OCI-LY7 (cell line): ENCODE results near the gene ATAD3A. TPM values are rescaled to one million over a fixed set of nuclear protein-coding genes. Genes with fewer than 3 reads are reported as not detected.

ENCODE experiments used
- BruUV-seq: library from RNA; stranded (reverse); fragments of 400-500 nt; replicated peaks from 2 replicates; lab custom pipeline; 2021; lab: Mats Ljungman, UMichigan
- CTCF ChIA-PET: fragments of 300-600 bp; sonication (Branson Sonifier 250); formaldehyde crosslinking; loops from one replicate; lab custom pipeline; 2022; ENCODE audit warnings: antibody characterized with exemption; ENCODE audit not compliant: unreplicated experiment; lab: Charles Lee
- POLR2A ChIA-PET: fragments of 300-600 bp; sonication (Branson Sonifier 250); formaldehyde crosslinking; loops from one replicate; lab custom pipeline; 2022; ENCODE audit warnings: antibody characterized with exemption; lab: Charles Lee
- DNase-seq: peaks from one replicate; pipeline ENCODE4 v3.0.0-alpha.2; 2015; ENCODE audit warnings: low spot score
- H2AFZ ChIP-seq: fragments of 200-600 bp; sonication (generic), shearing (Covaris generic); 2 replicates; pipeline ENCODE4 v1.6.1; 2014; ENCODE audit warnings: mild to moderate bottlenecking, antibody characterized with exemption, low read length, moderate library complexity
- H3K27ac ChIP-seq: fragments of 200-600 bp; sonication (generic); 2 replicates; pipeline ENCODE4 v1.5.1; 2014; ENCODE audit warnings: mixed run types, low read depth, mild to moderate bottlenecking, moderate library complexity, low read length, inconsistent platforms; ENCODE audit not compliant: poor library complexity, severe bottlenecking
- H3K36me3 ChIP-seq: fragments of 200-600 bp; sonication (generic); 2 replicates; pipeline ENCODE4 v1.6.1; 2014; ENCODE audit warnings: mild to moderate bottlenecking, antibody characterized with exemption, low read length, moderate library complexity, mixed read lengths; ENCODE audit not compliant: insufficient read depth
- H3K4me1 ChIP-seq: fragments of 200-600 bp; sonication (generic); 2 replicates; pipeline ENCODE4 v1.5.1; 2014; ENCODE audit warnings: mild to moderate bottlenecking, low read length; ENCODE audit not compliant: insufficient read depth, poor library complexity, severe bottlenecking
- H3K4me2 ChIP-seq: fragments of 200-600 bp; sonication (generic); 2 replicates; pipeline ENCODE4 v1.6.1; 2014; ENCODE audit warnings: mild to moderate bottlenecking, low read length
- H3K4me3 ChIP-seq: fragments of 200-600 bp; sonication (generic); 2 replicates; pipeline ENCODE4 v1.5.1; 2014; ENCODE audit warnings: mild to moderate bottlenecking, low read depth, low read length; ENCODE audit not compliant: poor library complexity, severe bottlenecking
- H3K79me2 ChIP-seq: fragments of 200-600 bp; sonication (generic); 2 replicates; pipeline ENCODE4 v1.6.1; 2016; ENCODE audit warnings: low read depth, mild to moderate bottlenecking, low read length, moderate library complexity, mixed read lengths; ENCODE audit not compliant: insufficient read depth
- H3K9me2 ChIP-seq: fragments of 200-600 bp; sonication (generic); 2 replicates; pipeline ENCODE4 v1.6.1; 2016; ENCODE audit warnings: mild to moderate bottlenecking, low read length, mixed read lengths; ENCODE audit not compliant: insufficient read depth
- H3K9me3 ChIP-seq: fragments of 200-600 bp; sonication (generic); 2 replicates; pipeline ENCODE4 v1.6.1; 2014; ENCODE audit warnings: mild to moderate bottlenecking, mixed run types, low read length, mixed read lengths
- H4K20me1 ChIP-seq: fragments of 200-600 bp; sonication (generic); 2 replicates; pipeline ENCODE4 v1.6.1; 2014; ENCODE audit warnings: mild to moderate bottlenecking, antibody characterized with exemption, low read length, moderate library complexity, mixed read lengths; ENCODE audit not compliant: insufficient read depth
- EZH2phosphoT487 ChIP-seq: fragments of 200-600 bp; sonication (generic); IDR thresholded peaks from 2 replicates; pipeline ENCODE4 v1.6.1; 2018; ENCODE audit warnings: low read depth, borderline replicate concordance, mild to moderate bottlenecking, mixed run types, antibody characterized with exemption, low read length, moderate library complexity, mixed read lengths
- intact Hi-C: fragments of 100-400 bp; cut with micrococcal nuclease; formaldehyde crosslinking; loops from one replicate; pipeline ENCODE4 v1.10.0; 2022; ENCODE audit not compliant: unreplicated experiment
- total RNA-seq, 2 experiments: library from RNA; depleted of rRNA in 1 of 2; stranded (reverse); fragments of >200 nt in 1 of 2; shearing (Covaris generic) in 1 of 2; gene quantifications; 2 replicates each; pipeline ENCODE4 v1.2.3, GENCODE V29; 2014 to 2022
- TF ChIP-seq, protein P1 (sequence below): fragments of 200-600 bp; sonication (generic); conservative IDR thresholded peaks from 2 replicates; pipeline ENCODE4 v1.5.1; 2014; ENCODE audit warnings: mild to moderate bottlenecking, antibody characterized with exemption, low read length, moderate library complexity, mixed read lengths

ATAD3A gene
- total RNA-seq, 2 experiments from 2014 or later, result 81.9 to 88.6 TPM

DNA sequence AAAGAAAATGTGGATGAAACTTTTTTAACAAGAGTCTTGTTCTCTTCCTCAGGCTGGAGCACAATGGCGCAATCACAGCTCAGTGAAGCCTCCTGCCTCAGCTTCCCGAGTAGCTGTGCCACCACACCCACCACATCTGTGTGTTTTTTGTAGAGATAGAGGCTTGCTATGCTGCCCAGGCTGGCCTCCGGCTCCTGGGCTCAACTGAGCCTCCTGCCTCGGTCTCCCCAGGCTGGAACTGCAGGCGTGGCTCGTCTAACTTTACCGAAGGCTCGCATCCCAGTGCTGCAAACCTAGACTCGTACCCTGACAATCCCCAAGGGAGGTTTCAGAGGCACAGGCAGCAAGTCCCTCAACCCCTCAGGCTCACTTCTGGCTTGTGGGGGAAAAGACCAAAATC, 48.2 kb downstream of the ATAD3A start:
- no peak overlapping the region for H3K4me2 ChIP-seq
- no peak for TF ChIP-seq EZH2phosphoT487
- TF ChIP-seq, protein P1, sequence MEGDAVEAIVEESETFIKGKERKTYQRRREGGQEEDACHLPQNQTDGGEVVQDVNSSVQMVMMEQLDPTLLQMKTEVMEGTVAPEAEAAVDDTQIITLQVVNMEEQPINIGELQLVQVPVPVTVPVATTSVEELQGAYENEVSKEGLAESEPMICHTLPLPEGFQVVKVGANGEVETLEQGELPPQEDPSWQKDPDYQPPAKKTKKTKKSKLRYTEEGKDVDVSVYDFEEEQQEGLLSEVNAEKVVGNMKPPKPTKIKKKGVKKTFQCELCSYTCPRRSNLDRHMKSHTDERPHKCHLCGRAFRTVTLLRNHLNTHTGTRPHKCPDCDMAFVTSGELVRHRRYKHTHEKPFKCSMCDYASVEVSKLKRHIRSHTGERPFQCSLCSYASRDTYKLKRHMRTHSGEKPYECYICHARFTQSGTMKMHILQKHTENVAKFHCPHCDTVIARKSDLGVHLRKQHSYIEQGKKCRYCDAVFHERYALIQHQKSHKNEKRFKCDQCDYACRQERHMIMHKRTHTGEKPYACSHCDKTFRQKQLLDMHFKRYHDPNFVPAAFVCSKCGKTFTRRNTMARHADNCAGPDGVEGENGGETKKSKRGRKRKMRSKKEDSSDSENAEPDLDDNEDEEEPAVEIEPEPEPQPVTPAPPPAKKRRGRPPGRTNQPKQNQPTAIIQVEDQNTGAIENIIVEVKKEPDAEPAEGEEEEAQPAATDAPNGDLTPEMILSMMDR, result no peak
- H2AFZ ChIP-seq, result no peak overlapping the region
- no peaks in the 10 kb centered on the region for H3K9me2 ChIP-seq
- H3K4me3 ChIP-seq, result no peak overlapping the region
- no TSS peak for BruUV-seq
- intact Hi-C loops, result no loop called here
- no peak for DNase-seq
- 0 out of 2 replicates have a peak, but pooled peaks cover 6% of the 10 kb centered on the region for H4K20me1 ChIP-seq
- H3K9me3 ChIP-seq, result no peaks in the 10 kb centered on the region
- peaks cover 63% of the 10 kb centered on the region for H3K36me3 ChIP-seq
- ChIA-PET CTCF (no interaction called here), POLR2A (no interaction called here)
- H3K4me1 ChIP-seq, result peaks cover 38% of the 10 kb centered on the region
- H3K79me2 ChIP-seq, result peaks cover 16% of the 10 kb centered on the region
- no peak overlapping the region for H3K27ac ChIP-seq

DNA sequence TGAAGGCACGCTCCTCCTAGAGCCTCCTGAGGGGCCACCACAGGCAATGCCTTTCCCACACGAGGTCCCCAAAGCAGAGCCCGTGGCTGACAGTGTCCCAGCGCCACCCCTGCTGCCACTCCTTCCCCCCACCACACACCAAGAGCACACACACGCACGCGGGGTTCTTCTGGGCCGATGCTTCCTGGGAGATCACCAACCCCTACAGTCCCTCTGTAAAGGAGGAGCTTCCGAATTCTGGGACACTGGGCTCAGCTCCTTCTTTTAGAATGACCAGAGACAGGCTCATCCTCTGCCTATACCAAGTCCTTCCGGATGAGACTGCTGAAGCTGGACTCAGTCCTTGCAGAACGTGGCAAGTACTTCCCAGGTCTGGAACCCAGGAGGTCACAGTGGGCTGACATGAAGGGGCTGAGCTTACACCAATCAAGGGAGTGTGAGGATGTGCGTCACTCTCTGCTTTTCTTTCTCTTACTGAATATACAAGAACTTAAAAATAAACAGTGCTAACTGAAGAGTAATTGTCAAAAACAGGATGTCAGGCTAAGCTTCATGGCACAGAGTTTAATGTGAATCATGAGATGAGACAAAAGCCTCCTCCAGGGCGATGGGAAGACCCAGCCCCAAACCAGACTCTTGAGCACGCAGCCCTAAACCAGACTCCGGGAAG, 50.0 kb downstream of the ATAD3A start:
- peaks cover 33% of the 10 kb centered on the region for H3K79me2 ChIP-seq
- no peak overlapping the region for H3K4me2 ChIP-seq
- no peak overlapping the region for H2AFZ ChIP-seq
- ChIA-PET CTCF (no interaction called here), POLR2A (interaction anchor here (0.6 kb wide), 1 partner anchor 199 kb away, joined by 3 read pairs; no protein-coding TSS in a partner anchor)
- H3K9me3 ChIP-seq, result no peaks in the 10 kb centered on the region
- peak; percentile 25 for DNase-seq
- H3K27ac ChIP-seq, result peak overlapping the region; percentile 53
- peaks cover 30% of the 10 kb centered on the region for H3K4me1 ChIP-seq
- H4K20me1 ChIP-seq, result 0 out of 2 replicates have a peak, but pooled peaks cover 13% of the 10 kb centered on the region
- intact Hi-C loops, result no loop called here
- TF ChIP-seq, protein P1, result no peak
- TF ChIP-seq EZH2phosphoT487, result no peak
- H3K36me3 ChIP-seq, result peaks cover 71% of the 10 kb centered on the region
- no peak overlapping the region for H3K4me3 ChIP-seq
- H3K9me2 ChIP-seq, result no peaks in the 10 kb centered on the region
- no TSS peak for BruUV-seq

DNA sequence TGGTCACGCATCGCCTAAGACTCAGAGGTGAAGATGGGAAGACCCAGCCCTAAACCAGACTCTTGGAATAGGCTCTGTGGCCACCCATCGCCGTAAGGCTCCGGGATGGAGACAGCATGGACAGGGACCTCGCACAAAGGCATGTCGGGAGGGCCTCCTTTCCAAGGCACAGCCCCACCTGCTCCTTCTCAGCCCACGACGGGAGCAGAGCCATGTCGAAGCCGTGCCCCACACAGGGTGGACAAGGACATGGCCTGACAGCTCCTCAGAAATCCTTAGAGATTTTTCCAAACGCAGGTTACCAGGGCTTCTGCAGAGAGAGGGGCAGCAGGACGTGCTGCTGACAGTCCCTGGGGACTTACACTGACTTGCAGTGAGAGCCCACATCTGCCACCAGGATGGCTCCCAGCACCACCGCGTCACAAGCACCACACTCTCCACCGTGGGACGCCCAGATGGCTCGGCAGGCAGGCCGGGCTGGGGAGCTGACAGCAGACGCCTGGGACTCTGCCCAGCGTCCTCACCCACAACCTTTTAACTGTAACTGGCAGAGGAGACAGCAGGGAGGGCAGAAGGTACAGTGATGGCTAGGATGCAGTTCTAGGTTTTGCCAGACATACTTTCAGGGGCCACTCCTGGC, 50.7 kb downstream of the ATAD3A start:
- H4K20me1 ChIP-seq, result 0 out of 2 replicates have a peak, but pooled peaks cover 13% of the 10 kb centered on the region
- no TSS peak for BruUV-seq
- ChIA-PET POLR2A (no interaction called here), CTCF (no interaction called here)
- H3K27ac ChIP-seq, result peak overlapping the region; percentile 53
- H3K9me2 ChIP-seq, result no peaks in the 10 kb centered on the region
- intact Hi-C loops, result no loop called here
- H3K79me2 ChIP-seq, result peaks cover 41% of the 10 kb centered on the region
- H3K4me3 ChIP-seq, result no peak overlapping the region
- TF ChIP-seq, protein P1, result no peak
- TF ChIP-seq EZH2phosphoT487, result no peak
- H3K36me3 ChIP-seq, result peaks cover 78% of the 10 kb centered on the region
- no peaks in the 10 kb centered on the region for H3K9me3 ChIP-seq
- no peak overlapping the region for H2AFZ ChIP-seq
- H3K4me2 ChIP-seq, result no peak overlapping the region
- peaks cover 23% of the 10 kb centered on the region for H3K4me1 ChIP-seq
- DNase-seq, result no peak
